ENCODE data around the gene ZFHX2.

GRCh38 chr14:23568600-23569331 lies 17.2 kb upstream of the ZFHX2 start:
- peak; percentile 68 for TF ChIP-seq CTCF (IDR thresholded peaks at IDR 0.05)
- TF ChIP-seq EZH2 (IDR thresholded peaks at IDR 0.05): no peak
- TF ChIP-seq EZH2phosphoT487 (IDR thresholded peaks at IDR 0.05): no peak

All from neural progenitor cell (in vitro differentiated cells).